ENCODE results near the gene AP1AR.
"Not testable (repeated sequence)": the region's sequence is repeated elsewhere in the genome, so short reads cannot be mapped to it uniquely, and the experiment has no call there.

- not testable (repeated sequence) for TF ChIP-seq POLR2A, CTCF, POLR2AphosphoS5 (IDR thresholded peaks at IDR 0.05)
These were observed 73.9 kb downstream of the AP1AR start for GRCh38 chr4:112305477-112305876.
